HepG2 (cell line): ENCODE measurements around the gene CCT4. TPM values are rescaled to one million over a fixed set of nuclear protein-coding genes. Genes with fewer than 3 reads are reported as not detected.

Source experiments
- polyA plus RNA-seq, 8 experiments: library from polyadenylated mRNA; depleted of rRNA in 3 of 8; stranded (reverse) in 7 of 8; unstranded in 1 of 8; fragments of >200 nt; fragmentation: Illumina TruSeq in 4 of 8; extraction: Trizol in 4 of 8; gene quantifications; 2 replicates each; pipeline versions ENCODE4 v1.2.1 to v1.2.3, GENCODE V29; 2011 to 2016; ENCODE audit warnings: low read depth in 4 of 8, missing spikeins in 1 of 8, mixed read lengths in 1 of 8; ENCODE audit not compliant: insufficient read depth in 1 of 8
- total RNA-seq, 5 experiments: library from RNA; depleted of rRNA; stranded (reverse); fragments of >200 nt; fragmentation: Illumina TruSeq; extraction: Trizol; gene quantifications; 2 replicates each; pipeline ENCODE4 v1.2.3, GENCODE V29; 2016; ENCODE audit warnings: low read depth in 1 of 5
- TF ChIP-seq, protein P1 (sequence below), 2 experiments: sonication (generic) in 1 of 2; formaldehyde crosslinking in 1 of 2; IDR thresholded peaks; 2 replicates each; pipeline versions ENCODE4 v1.4.0 to v1.6.1; 2016 to 2020; ENCODE audit warnings: borderline replicate concordance in 1 of 2, low read depth in 1 of 2, mild to moderate bottlenecking in 1 of 2, missing genetic modification reagents in 1 of 2
- TF ChIP-seq, protein P2 (sequence below), 2 experiments: sonication (generic) in 1 of 2; formaldehyde crosslinking in 1 of 2; IDR thresholded peaks; 2 replicates each; pipeline versions ENCODE4 v1.5.1 to v1.6.1; 2011 to 2020; ENCODE audit warnings: borderline replicate concordance in 1 of 2, low read depth in 1 of 2, low read length in 1 of 2, mild to moderate bottlenecking in 1 of 2, missing genetic modification reagents in 1 of 2, moderate library complexity in 1 of 2
- TF ChIP-seq, protein P3 (sequence below): sonication (generic); formaldehyde crosslinking; IDR thresholded peaks from 2 replicates; pipeline ENCODE4 v1.4.0; 2020; ENCODE audit warnings: missing genetic modification reagents
- TF ChIP-seq, protein P4 (sequence below): sonication (generic); formaldehyde crosslinking; IDR thresholded peaks from 2 replicates; pipeline ENCODE4 v1.5.0; 2020; ENCODE audit warnings: missing genetic modification reagents

The CCT4 gene
- total and polyA plus RNA-seq, 2 of the 13 experiments (the other 11 are each of a cell fraction or from before 2014, with no cell fraction given) = 138 to 340 TPM

DNA sequence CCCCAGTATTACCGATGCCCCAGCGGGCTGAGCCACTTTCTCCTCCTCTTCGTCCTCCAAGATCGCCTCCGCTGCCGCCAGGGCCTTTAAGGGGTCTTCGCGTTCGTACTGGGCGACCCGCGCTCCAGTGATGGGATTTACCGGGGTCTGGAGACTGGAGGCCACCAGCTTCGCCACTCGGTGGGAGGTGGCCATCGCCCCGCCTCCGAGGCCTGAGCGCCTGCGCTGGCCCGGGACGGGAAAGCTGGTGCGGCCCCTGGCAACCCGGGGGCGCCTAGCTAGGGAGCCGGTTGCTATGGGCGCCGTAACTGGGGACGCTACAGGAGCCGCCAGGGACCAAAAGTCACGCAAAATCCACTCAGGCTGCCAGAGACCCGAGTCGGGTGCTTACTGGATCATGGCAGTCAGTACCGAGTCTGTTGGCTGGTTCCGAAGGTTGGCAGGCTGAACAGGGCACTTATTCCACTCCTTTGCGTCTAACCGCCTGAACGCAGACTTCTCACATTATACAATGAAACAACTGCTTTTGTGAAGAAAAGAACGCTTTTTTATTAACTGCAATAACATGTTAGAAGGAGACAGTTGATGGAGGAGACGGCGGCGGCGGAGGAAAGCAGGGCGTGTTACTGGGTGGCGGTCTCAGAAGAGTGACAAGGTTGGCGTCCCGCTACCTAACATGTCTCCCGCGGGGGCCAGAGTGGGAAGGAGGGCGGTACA, 34.5 kb downstream of the CCT4 start, which contains the start of gene FAM161A (continued):
- TF ChIP-seq, protein P1, sequence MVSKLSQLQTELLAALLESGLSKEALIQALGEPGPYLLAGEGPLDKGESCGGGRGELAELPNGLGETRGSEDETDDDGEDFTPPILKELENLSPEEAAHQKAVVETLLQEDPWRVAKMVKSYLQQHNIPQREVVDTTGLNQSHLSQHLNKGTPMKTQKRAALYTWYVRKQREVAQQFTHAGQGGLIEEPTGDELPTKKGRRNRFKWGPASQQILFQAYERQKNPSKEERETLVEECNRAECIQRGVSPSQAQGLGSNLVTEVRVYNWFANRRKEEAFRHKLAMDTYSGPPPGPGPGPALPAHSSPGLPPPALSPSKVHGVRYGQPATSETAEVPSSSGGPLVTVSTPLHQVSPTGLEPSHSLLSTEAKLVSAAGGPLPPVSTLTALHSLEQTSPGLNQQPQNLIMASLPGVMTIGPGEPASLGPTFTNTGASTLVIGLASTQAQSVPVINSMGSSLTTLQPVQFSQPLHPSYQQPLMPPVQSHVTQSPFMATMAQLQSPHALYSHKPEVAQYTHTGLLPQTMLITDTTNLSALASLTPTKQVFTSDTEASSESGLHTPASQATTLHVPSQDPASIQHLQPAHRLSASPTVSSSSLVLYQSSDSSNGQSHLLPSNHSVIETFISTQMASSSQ (IDR thresholded peaks at IDR 0.05; ENCODE audit: low read depth) = peak; percentile 34; the same call in 1 of the 2 replicates
- TF ChIP-seq, protein P1 (CRISPR knock-in tag; IDR thresholded peaks at IDR 0.05; ENCODE audit: borderline replicate concordance) = no peak
- TF ChIP-seq, protein P2, sequence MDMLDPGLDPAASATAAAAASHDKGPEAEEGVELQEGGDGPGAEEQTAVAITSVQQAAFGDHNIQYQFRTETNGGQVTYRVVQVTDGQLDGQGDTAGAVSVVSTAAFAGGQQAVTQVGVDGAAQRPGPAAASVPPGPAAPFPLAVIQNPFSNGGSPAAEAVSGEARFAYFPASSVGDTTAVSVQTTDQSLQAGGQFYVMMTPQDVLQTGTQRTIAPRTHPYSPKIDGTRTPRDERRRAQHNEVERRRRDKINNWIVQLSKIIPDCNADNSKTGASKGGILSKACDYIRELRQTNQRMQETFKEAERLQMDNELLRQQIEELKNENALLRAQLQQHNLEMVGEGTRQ (IDR thresholded peaks at IDR 0.05; ENCODE audit: low read depth, low read length) = no peak
- TF ChIP-seq, protein P2 (CRISPR knock-in tag; IDR thresholded peaks at IDR 0.05; ENCODE audit: borderline replicate concordance) = no peak; the same call in 1 of the 2 replicates
- TF ChIP-seq, protein P3, sequence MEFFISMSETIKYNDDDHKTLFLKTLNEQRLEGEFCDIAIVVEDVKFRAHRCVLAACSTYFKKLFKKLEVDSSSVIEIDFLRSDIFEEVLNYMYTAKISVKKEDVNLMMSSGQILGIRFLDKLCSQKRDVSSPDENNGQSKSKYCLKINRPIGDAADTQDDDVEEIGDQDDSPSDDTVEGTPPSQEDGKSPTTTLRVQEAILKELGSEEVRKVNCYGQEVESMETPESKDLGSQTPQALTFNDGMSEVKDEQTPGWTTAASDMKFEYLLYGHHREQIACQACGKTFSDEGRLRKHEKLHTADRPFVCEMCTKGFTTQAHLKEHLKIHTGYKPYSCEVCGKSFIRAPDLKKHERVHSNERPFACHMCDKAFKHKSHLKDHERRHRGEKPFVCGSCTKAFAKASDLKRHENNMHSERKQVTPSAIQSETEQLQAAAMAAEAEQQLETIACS (CRISPR knock-in tag) = 0 out of 2 replicates have a peak, but pooled peaks have one; percentile 1
- TF ChIP-seq, protein P4, sequence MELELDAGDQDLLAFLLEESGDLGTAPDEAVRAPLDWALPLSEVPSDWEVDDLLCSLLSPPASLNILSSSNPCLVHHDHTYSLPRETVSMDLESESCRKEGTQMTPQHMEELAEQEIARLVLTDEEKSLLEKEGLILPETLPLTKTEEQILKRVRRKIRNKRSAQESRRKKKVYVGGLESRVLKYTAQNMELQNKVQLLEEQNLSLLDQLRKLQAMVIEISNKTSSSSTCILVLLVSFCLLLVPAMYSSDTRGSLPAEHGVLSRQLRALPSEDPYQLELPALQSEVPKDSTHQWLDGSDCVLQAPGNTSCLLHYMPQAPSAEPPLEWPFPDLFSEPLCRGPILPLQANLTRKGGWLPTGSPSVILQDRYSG (CRISPR knock-in tag) = no peak
